HT1080 (cell line): ENCODE measurements around the gene ITLN2. TPM values are rescaled to one million over a fixed set of nuclear protein-coding genes. Genes with fewer than 3 reads are reported as not detected.
"Not testable (repeated sequence)": the region's sequence is repeated elsewhere in the genome, so short reads cannot be mapped to it uniquely, and the experiment has no call there.

Experiments
- DNase-seq: peaks from one replicate; pipeline ENCODE4 v3.0.0-alpha.2; 2015; ENCODE audit warnings: low read depth
- total RNA-seq: library from RNA; depleted of rRNA; stranded (reverse); fragments of >200 nt; shearing (Covaris generic); gene quantifications from 2 replicates; pipeline ENCODE4 v1.2.3, GENCODE V29; 2014

ITLN2 gene
- total RNA-seq, 1 experiment from 2014 or later, result not detected

GRCh38 chr1:160956966-160957365 is 2.4 kb upstream of the ITLN2 start:
- DNase-seq, result no peak

GRCh38 chr1:160953030-160953429 is 1.6 kb downstream of the ITLN2 start:
- no peak for DNase-seq

DNA sequence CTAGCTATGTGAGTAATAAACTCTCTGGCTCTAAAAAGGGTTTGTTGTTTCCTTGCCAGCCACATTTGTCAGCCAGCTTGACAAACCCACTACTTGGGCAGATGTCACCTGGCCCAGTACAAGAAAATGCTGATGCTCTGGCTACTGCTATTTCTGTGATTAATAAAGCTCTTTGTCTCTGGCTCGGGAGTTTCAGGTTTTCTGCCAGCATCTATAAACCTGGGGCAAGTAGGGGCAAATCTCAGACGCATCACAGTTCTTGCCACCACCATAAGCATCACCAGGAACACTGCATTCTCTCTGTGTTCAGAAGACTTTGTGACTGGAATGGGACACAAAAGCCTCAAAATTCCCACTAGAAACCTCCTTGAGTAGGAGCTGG is 2.5 kb downstream of the ITLN2 start:
- no peak for DNase-seq

GRCh38 chr1:160951443-160952128 is 3.0 kb downstream of the ITLN2 start:
- peak; percentile 61 for DNase-seq

DNA sequence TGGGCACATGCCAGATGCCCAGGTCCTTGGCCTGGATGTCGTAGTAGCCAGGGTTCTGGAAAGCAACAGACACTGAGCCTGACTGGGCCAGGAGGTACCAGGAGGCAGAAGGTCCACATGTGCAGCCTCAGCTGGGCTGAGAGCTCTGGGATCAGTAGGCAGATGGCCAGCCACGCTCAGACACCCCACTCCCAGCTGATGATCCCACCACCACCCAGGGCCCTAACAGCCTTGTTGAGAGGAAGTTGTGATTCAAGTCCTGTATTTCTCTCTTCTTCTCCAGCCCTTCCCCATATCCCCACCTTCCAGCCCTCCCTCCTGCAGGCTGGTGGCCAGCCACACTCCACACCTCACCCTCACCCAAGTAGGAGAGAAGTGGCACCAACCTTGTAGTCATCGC is 4.0 kb downstream of the ITLN2 start:
- DNase-seq, result no peak

GRCh38 chr1:160949881-160950280 is 4.7 kb downstream of the ITLN2 start:
- no peak for DNase-seq

GRCh38 chr1:160949216-160949880 is 5.3 kb downstream of the ITLN2 start:
- peak; percentile 49 for DNase-seq

GRCh38 chr1:160947174-160947759 is 7.3 kb downstream of the ITLN2 start:
- DNase-seq, result not testable (repeated sequence)

DNA sequence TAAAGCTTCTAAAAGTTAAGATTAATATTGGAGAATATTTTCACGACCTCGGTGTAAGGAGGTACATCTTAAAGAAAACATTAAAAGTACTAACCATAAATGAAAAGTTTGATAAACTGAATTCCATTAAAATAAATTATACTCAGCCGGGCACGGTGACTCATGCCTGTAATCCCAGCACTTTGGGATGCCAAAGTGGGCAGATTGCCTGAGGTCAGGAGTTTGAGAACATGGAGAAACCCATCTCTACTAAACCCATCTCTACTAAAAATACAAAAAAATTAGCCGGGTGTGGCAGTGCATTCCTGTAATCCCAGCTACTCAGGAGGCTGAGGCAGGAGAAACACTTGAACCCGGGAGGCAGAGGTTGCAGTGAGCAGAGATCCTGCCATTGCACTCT is 8.7 kb downstream of the ITLN2 start:
- DNase-seq, result peak; percentile 39

DNA sequence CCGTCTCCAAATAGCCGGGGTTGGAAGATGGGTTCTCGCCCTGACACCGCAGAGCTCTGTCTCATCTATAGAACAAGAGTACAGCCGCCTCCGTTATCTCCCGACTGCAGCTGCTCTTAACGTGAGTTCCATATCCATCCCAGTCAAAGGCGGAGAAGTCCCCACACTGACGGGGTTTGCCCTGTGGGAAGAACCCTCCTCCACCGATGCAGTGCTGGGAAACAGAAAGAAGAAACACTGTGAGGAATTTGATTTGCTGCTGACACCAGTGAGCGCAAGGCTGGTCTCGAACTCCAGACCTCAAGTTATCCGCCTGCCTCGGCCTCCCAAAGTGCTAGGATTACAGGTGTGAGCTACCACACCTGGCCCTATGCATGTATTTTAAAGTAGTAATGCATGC is 9.5 kb downstream of the ITLN2 start:
- no peak for DNase-seq

GRCh38 chr1:160942926-160943325 is 11.7 kb downstream of the ITLN2 start:
- peak; percentile 34 for DNase-seq

DNA sequence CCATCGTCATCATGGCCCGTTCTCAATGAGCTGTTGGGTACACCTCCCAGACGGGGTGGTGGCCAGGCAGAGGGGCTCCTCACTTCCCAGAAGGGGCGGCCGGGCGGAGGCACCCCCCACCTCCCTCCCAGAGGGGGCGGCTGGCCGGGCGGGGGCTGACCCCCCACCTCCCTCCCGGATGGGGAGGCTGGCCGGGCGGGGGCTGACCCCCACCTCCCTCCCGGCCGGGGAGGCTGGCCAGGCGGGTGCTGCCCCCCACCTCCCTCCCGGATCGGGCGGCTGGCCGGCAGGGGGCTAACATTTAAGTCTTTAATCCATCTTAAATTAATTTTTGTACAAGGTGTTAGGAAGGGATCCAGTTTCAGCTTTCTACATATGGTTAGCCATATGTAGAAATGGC is 17.9 kb downstream of the ITLN2 start:
- not testable (repeated sequence) for DNase-seq

- no peak for DNase-seq
Measured at GRCh38 chr1:160935527-160936258, 18.9 kb downstream of the ITLN2 start.

DNA sequence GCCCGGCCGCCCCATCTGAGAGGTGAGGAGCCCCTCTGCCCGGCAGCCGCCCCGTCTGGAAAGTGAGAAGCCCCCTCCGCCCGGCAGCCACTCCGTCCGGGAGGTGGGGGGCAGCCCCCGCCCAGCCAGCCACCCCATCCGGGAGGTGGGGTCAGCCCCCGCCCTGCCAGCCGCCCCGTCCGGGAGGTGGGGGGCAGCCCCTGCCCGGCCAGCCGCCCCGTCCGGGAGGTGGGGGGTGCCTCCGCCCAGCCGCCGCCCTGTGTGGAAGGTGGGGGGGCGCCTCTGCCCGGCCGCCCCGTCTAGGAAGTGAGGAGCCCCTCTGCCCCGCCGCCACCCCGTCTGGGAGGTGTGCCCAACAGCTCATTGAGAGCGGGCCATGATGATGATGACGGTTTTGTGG is 21.3 kb downstream of the ITLN2 start:
- DNase-seq, result not testable (repeated sequence)

DNA sequence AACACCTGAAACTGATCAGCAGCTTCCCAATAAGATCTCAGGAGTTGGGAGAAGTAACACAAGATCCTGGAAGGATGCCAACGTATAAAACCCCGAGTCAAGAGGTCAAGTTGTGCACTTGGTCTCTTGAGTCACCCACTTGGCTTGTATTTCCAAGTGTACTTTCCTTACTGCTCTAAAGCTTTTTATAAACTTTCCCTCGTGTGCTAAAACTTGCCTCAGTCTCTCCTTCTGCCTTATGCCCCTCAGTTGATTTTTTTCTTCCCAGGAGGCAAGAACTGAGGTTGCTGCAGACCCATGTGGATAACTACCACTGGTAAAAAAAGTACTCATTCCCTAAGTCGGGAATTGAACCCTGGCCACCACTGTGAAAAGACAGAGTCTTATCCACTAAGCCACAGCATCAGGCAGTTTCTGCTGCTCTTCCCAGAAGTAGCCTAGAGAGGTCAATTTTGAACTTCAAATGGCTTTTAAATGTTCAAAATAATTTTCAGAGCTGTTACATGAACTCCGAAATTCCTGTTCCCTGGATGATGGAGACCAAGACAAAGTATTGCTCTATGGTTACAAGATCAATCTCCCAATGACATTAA is 28.9 kb downstream of the ITLN2 start:
- peak; percentile 36 for DNase-seq

GRCh38 chr1:160924791-160925651 is 29.6 kb downstream of the ITLN2 start:
- DNase-seq, result no peak

GRCh38 chr1:160916666-160917065 is 37.9 kb downstream of the ITLN2 start:
- no peak for DNase-seq

DNA sequence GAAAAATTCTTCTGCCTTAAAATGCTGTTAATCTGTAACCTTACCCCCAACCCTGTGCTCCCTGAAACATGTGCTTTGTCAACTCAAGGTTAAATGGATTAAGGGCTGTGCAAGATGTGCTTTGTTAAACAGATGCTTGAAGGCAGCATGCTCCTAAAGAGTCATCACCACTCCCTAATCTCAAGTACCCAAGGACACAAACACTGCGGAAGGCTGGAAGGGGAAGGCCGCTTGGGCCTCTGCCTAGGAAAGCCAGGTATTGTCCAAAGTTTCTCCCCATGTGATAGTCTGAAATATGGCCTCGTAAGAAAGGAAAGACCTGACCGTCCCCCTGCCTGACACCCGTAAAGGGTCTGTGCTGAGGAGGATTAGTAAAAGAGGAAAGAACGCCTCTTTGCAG is 41.4 kb downstream of the ITLN2 start:
- DNase-seq, result not testable (repeated sequence)

DNA sequence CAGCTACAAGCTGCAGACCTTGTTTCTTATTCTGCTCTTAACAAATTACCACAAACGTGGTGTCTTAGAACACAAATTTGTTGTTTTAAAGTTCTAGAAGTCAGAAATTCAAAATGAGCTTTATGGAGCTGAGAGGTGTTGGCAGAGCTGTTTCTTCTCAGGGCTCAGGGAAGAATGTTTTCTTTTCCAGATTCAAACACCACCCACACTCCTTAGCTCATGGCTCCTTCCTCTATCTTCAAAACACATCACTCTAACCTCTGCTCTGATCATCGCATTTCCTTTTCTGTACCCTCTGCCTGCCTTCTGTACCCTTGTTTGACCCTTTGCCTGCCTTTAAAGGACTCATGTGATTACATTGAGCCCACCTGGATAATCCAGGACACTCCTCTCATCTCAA is 42.7 kb downstream of the ITLN2 start:
- DNase-seq, result no peak

DNA sequence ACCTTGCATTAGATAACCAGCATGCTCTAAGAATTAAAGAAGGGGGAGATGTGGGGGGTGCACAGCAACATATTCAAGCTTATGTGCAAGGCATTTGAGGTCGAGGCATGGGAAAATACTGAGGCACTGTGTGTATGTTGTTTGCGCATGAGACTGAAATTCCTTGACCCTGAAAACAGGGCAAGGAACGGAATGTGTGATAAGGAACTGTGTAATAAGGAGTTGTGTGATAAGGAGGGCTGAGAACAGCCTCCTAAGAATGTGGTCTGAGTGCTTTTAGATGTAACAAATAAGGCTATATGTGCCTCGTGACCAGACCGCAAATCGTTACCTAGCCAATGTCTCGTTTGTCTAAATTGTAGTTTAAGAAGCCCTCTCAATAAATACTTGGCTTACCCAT is 43.2 kb downstream of the ITLN2 start:
- no peak for DNase-seq
